ENCODE results near the gene SIX6. TPM values are rescaled to one million over a fixed set of nuclear protein-coding genes. Genes with fewer than 3 reads are reported as not detected.
"Not testable (repeated sequence)": the region's sequence is repeated elsewhere in the genome, so short reads cannot be mapped to it uniquely, and the experiment has no call there.

The SIX6 gene
- not detected for total RNA-seq
- long read RNA-seq: 0 reads

GRCh38 chr14:60508707-60509437, at the start of gene SIX6:
TSS of gene SIX6 (plus strand) at chr14:60509146. CDS start at chr14:60509399, 253 bp downstream.
- DNase-seq (no peak), ATAC-seq (no peak)
- H3K27me3 ChIP-seq: peaks cover 32 to 71% of the 10 kb centered on the region in 2 donors
- H3K9me3 ChIP-seq: no peaks in the 10 kb centered on the region
- H3K4me1 ChIP-seq: peaks cover 0 to 13% (median 0%) of the 10 kb centered on the region in 4 donors
- TF ChIP-seq CTCF (IDR thresholded peaks at IDR 0.05) (no peak), POLR2A (IDR thresholded peaks at IDR 0.05) (no peak)
- intact Hi-C loops (cut with DNase I): no loop called here
- no peak within 1 kb of the TSS for H3K4me3 ChIP-seq
- H3K36me3 ChIP-seq: no peaks in the 10 kb centered on the region
- H3K27ac ChIP-seq: no peak within 1 kb of the TSS
- 5% methylated on average over 6 of the region's 55 CpGs for WGBS (ENCODE audit: insufficient coverage, low coverage, low lambda C conversion rate, missing lambda C conversion rate)

GRCh38 chr14:60480248-60480647, 28.7 kb upstream of the SIX6 start:
- H3K9me3 ChIP-seq; H3K4me1 ChIP-seq; DNase-seq; ATAC-seq; H3K4me3 ChIP-seq; intact Hi-C loops (cut with DNase I); H3K36me3 ChIP-seq; H3K27ac ChIP-seq: not testable (repeated sequence)
- H3K27me3 ChIP-seq: peaks cover 0 to 14% of the 10 kb centered on the region in 2 donors
- WGBS (ENCODE audit: insufficient coverage, low coverage, low lambda C conversion rate, missing lambda C conversion rate): 80% methylated on average over 7 of the region's 7 CpGs

GRCh38 chr14:60482743-60483142, 26.2 kb upstream of the SIX6 start:
- DNase-seq (no peak), ATAC-seq (no peak)
- Histone ChIP-seq H3K27ac (no peak overlapping the region), H3K4me1 (no peaks in the 10 kb centered on the region), H3K9me3 (no peaks in the 10 kb centered on the region), H3K4me3 (no peak overlapping the region), H3K27me3 (peaks cover 0 to 12% of the 10 kb centered on the region in 2 donors), H3K36me3 (no peaks in the 10 kb centered on the region)
- TF ChIP-seq CTCF (IDR thresholded peaks at IDR 0.05): no peak
- no peak for TF ChIP-seq POLR2A (IDR thresholded peaks at IDR 0.05)
- 30% methylated on average over 1 of the region's 1 CpG for WGBS (ENCODE audit: insufficient coverage, low coverage, low lambda C conversion rate, missing lambda C conversion rate)
- intact Hi-C loops (cut with DNase I): no loop called here

- ATAC-seq (no peak), DNase-seq (no peak)
- 6% methylated on average over 23 of the region's 25 CpGs for WGBS (ENCODE audit: insufficient coverage, low coverage, low lambda C conversion rate, missing lambda C conversion rate)
- Histone ChIP-seq H3K9me3 (no peaks in the 10 kb centered on the region), H3K27me3 (peaks cover 0 to 12% of the 10 kb centered on the region in 2 donors), H3K4me3 (no peak overlapping the region), H3K27ac (no peak overlapping the region), H3K36me3 (no peaks in the 10 kb centered on the region), H3K4me1 (no peaks in the 10 kb centered on the region)
- TF ChIP-seq POLR2A (IDR thresholded peaks at IDR 0.05) (no peak), CTCF (IDR thresholded peaks at IDR 0.05) (no peak)
- intact Hi-C loops (cut with DNase I): no loop called here
Observed at GRCh38 chr14:60485057-60485597, 23.8 kb upstream of the SIX6 start.

GRCh38 chr14:60485598-60486251, 23.2 kb upstream of the SIX6 start, which contains the start of gene C14orf39:
TSS of gene C14orf39 (minus strand) at chr14:60486063. CDS start at chr14:60485078, 985 bp downstream.
- Histone ChIP-seq H3K27ac (no peak within 1 kb of the TSS), H3K9me3 (no peaks in the 10 kb centered on the region), H3K27me3 (peaks cover 0 to 12% of the 10 kb centered on the region in 2 donors), H3K4me1 (no peaks in the 10 kb centered on the region), H3K4me3 (no peak within 1 kb of the TSS), H3K36me3 (no peaks in the 10 kb centered on the region)
- 3% methylated on average over 5 of the region's 57 CpGs for WGBS (ENCODE audit: insufficient coverage, low coverage, low lambda C conversion rate, missing lambda C conversion rate)
- intact Hi-C loops (cut with DNase I): no loop called here
- no peak for TF ChIP-seq CTCF (IDR thresholded peaks at IDR 0.05)
- no peak for TF ChIP-seq POLR2A (IDR thresholded peaks at IDR 0.05)
- DNase-seq (no peak), ATAC-seq (no peak)

Measured in right lobe of liver (tissue), 6 donors.